GM12872 (cell line): Measurements from ENCODE around the gene PCDH9.

Source experiments
- CTCF ChIP-seq: IDR thresholded peaks from 3 replicates; pipeline ENCODE4 v1.5.1; 2011; ENCODE audit warnings: low read depth, mild to moderate bottlenecking, low read length, moderate library complexity; ENCODE audit not compliant: insufficient read depth

The PCDH9 gene

GRCh38 chr13:67080351-67080750, 149.8 kb downstream of the PCDH9 start:
- no peak for TF ChIP-seq CTCF

- TF ChIP-seq CTCF = no peak
Observed at GRCh38 chr13:67078062-67078461, 152.1 kb downstream of the PCDH9 start.

GRCh38 chr13:67077132-67077531, 153.0 kb downstream of the PCDH9 start:
- TF ChIP-seq CTCF = no peak

GRCh38 chr13:67076378-67076777, 153.8 kb downstream of the PCDH9 start:
- TF ChIP-seq CTCF = no peak

GRCh38 chr13:67075239-67075638, 154.9 kb downstream of the PCDH9 start:
- TF ChIP-seq CTCF = no peak

GRCh38 chr13:67071918-67072598, 158.1 kb downstream of the PCDH9 start:
- TF ChIP-seq CTCF = no peak

GRCh38 chr13:67070306-67070705, 159.8 kb downstream of the PCDH9 start:
- no peak for TF ChIP-seq CTCF
